ENCODE measurements around the gene PHGDH.

- TF ChIP-seq CTCF (IDR thresholded peaks at IDR 0.05; ENCODE audit: insufficient read depth, low read length) (no peak), POLR2AphosphoS5 (IDR thresholded peaks at IDR 0.05; ENCODE audit: low read depth) (no peak), GABPA (IDR thresholded peaks at IDR 0.05; ENCODE audit: low read depth) (no peak), SPI1 (IDR thresholded peaks at IDR 0.05; ENCODE audit: borderline replicate concordance, low read depth) (no peak)
Measured at GRCh38 chr1:119688810-119689209, 22.9 kb upstream of the PHGDH start.

All from HL-60 (cell line).